22Rv1 (cell line): Measurements from ENCODE around the gene IQCH.

Experiments used
- ZFX ChIP-seq: fragments of 450-650 bp; IDR thresholded peaks from 2 replicates; pipeline ENCODE4 v1.6.1; 2017; ENCODE audit warnings: antibody characterized with exemption, borderline replicate concordance
- TF ChIP-seq, protein P1 (sequence below): fragments of 450-650 bp; IDR thresholded peaks from 2 replicates; pipeline ENCODE4 v1.5.1; 2017; ENCODE audit warnings: mild to moderate bottlenecking

DNA sequence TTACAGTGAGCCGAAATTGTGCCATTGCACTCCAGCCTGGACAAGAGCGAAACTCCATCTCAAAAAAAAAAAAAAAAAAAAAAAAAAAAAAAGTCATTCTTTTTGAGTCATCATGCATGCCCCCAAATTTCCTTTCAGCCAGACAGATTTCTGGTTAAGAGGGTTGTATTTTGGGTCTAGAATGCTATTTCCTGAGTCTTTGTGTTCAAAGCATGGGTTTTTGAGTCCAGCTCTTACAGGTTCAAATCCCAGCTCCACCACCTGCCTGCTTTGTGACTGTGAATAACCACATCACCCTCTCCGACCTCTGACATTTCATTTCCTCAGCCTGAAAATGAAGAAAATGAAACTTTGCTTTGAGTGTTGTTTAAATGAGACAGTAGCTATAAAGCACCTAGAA lies 257.0 kb downstream of the IQCH start:
- TF ChIP-seq, protein P1, sequence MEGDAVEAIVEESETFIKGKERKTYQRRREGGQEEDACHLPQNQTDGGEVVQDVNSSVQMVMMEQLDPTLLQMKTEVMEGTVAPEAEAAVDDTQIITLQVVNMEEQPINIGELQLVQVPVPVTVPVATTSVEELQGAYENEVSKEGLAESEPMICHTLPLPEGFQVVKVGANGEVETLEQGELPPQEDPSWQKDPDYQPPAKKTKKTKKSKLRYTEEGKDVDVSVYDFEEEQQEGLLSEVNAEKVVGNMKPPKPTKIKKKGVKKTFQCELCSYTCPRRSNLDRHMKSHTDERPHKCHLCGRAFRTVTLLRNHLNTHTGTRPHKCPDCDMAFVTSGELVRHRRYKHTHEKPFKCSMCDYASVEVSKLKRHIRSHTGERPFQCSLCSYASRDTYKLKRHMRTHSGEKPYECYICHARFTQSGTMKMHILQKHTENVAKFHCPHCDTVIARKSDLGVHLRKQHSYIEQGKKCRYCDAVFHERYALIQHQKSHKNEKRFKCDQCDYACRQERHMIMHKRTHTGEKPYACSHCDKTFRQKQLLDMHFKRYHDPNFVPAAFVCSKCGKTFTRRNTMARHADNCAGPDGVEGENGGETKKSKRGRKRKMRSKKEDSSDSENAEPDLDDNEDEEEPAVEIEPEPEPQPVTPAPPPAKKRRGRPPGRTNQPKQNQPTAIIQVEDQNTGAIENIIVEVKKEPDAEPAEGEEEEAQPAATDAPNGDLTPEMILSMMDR: no peak
- TF ChIP-seq ZFX: no peak
